ENCODE results near the gene PCSK4.

GRCh38 chr19:1527650-1528309 is 37.6 kb upstream of the PCSK4 start:
- no peak for TF ChIP-seq CTCF (conservative IDR thresholded peaks at IDR 0.05 in 1 of 2, IDR thresholded peaks at IDR 0.05 in 1 of 2; ENCODE audit: extremely low read depth in 1 of 2, insufficient read depth in 1 of 2, low read depth in 1 of 2, low read length in 2 of 2)
- no peak for TF ChIP-seq EZH2 (IDR thresholded peaks at IDR 0.05; ENCODE audit: borderline replicate concordance, low read length)

Measured in mammary epithelial cell (primary cell).